Activated T-cell treated with anti-CD3 and anti-CD28 coated beads for 1 hour (primary cell): ENCODE measurements around the gene AGBL3.
"Not testable (repeated sequence)": the region's sequence is repeated elsewhere in the genome, so short reads cannot be mapped to it uniquely, and the experiment has no call there.

Source experiments
- DNase-seq: peaks from one replicate; pipeline ENCODE4 v3.0.0-alpha.2; 2020; ENCODE audit warnings: low read depth

Gene AGBL3

DNA sequence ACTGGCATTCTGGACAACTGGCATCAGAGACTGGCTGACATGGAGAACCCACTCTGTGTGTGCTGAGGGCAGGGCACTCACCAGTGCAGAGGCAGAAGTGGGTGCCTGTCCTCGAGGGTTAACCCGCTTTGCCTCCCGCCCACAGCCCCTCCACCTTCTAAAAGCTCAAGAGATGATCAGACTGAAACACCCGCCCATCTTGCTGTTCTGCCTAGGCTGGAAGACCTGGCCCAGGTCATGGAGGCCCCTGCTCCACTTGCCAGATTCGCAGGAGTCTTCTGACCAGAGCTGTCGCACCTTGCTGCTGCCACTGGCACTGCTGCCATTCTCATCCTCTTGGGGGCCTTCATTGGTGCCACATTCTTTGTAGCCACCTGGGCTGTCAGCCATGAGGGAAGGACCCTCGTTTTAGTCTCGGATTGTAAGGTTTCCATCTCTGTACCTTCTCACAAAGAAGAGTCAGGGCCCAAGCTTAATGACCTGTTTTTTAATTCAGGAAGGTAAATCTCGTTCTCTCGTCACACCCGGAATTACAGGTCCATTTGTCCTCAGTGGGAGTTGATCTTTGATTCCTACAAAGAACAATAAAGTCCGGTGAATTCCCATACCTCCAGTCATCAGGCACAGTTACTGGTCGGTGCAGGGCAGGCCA, 182.3 kb downstream of the AGBL3 start:
- no peak for DNase-seq

DNA sequence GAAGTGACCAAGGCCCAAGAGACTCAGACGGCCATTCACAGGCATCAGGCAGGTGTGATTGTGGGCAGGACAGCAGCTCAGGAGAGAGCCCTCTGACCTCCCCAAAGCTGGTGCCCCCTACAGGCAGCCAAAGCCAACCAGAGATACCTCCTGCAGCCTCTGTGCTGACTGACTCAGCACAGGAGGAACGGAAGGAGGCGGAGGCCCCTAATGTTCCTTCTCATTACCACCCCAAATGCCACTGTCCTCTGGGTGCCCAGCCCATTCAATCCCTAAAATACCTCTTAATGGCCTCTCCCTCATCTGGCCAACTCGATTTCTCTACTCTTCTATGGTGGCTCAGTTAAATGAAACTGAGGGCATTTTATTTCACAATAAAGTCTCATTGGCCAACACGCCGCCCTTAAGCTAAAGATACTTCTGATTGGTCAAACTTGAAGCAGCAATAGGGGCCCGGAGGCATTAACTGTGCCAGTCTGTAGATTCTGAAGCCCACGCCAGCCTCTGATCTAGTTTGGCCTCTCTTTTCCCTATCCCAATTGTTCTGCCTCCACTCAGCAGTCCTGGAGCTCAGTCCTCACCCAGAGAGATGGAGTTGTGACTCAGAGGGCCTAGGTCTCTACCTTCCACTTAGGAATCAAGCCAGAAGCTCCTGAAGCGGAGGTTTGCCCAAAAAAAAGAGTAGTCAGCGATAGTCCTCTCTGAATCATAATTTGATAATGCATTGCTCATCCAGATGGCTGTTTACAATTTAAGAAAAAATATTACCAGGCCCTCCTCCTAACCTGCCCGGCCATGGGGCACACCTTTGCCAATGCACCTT, 183.0 kb downstream of the AGBL3 start:
- peak; percentile 33 for DNase-seq

DNA sequence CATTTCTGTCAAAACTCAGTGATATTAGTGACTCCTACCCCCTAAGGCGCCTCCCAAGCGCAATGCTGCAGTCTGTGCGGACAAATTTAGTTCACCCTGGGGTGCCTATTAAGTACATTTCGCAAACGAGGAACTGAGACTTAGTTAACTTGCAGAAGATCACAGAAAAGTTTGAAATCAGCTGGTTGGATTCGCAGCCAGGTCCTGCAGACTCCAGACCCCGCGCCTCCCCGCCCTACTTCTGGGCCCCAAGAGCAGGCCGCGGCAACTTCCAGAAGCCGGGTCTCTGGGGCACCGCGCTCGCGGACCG, 183.6 kb downstream of the AGBL3 start:
- no peak for DNase-seq

DNA sequence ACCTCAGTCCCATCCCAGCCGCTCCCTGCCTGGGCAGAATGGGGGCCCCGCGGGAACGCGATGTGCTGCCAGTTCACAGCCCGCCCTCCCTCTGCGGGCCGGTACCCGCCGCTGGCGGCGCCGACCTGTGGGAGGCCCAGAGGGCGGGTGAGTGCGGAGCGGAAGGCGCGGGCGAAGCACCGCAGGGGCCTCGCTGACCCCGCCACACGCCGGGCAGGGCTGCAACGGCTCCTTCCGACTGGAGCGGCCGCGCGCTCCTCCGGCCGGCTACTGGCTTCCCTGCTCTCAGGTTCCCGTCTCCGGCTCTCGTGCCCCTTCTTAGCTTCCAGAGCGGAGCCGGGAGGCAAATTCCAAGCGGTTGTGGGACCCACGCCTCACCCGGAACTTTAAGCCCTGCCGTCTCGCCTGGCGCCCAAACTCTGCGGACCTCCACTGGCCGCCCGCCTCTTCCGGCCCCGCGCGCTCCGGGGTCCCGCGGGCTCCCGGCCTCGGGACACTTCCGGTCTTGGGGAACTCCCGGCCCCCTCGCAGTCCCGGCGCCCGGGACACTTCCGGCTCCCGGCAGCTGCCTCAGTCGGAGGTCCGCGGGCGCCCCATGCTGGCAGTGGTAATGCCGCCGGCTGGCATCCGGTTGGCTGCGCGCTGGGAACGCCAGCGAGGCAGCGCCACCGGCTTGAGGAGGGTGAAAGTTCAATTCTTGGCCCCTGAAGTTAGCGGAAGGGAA, 184.1 kb downstream of the AGBL3 start, which contains the start of gene CYREN:
Gene CYREN, minus strand, starts transcription at position 434 of the 724 bp plus-strand sequence. CDS start 1,785 bp downstream, outside the sequence.
- peak; percentile 81 for DNase-seq

DNA sequence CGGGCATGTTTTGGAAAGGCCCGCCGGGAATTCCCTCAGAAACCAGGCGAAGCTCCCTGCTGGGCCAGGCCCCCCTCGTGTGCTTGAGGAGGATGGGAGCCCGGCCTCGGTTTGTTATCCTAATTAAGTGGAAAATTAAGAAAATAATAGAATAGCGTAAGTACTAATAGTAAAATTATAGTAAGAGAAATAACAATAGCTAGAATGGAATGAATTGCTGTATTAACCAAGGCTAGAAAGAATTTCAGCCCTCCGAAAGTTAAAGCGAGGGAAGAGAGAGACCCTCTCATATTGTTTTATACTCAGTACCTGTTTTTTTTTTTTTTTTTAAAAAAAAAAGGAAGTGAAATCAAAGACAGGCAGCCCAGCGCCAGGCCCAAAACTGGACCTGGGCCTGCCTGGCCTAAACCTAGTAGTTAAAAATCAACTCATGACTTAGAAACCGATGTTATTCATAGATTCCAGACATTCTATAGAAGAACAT, 184.7 kb downstream of the AGBL3 start:
- not testable (repeated sequence) for DNase-seq

DNA sequence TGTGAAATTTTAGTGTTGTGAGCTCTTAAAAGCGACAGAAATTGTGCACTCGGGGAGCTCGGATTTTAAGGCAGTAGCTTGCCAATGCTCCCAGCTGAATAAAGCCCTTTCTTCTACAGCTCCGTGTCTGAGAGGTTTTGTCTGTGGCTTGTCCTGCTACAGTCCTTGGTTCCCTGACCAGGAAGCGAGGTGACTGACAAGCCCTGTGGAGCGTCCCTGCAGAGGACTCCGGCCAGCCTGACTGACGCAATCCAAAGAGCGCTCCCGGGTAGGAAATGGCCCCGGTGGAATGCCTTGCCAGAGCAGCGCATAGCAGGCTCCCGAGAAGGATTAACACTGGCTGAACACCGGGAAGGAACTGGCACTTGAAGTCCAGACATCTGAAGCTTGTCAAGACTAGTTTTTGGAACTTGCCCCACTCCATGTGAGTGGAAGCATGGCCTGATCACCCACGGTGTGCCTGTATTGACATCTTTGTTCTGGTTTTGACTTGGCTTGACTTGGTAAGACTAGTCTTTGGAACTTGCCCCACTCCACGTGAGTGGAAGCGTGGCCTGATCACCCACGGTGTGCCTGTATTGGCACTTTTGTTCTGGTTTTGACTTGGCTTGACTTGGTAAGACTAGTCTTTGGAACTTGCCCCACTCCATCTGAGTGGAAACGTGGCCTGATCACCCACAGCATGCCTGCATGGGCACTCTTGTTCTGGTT, 185.4 kb downstream of the AGBL3 start:
- not testable (repeated sequence) for DNase-seq

DNA sequence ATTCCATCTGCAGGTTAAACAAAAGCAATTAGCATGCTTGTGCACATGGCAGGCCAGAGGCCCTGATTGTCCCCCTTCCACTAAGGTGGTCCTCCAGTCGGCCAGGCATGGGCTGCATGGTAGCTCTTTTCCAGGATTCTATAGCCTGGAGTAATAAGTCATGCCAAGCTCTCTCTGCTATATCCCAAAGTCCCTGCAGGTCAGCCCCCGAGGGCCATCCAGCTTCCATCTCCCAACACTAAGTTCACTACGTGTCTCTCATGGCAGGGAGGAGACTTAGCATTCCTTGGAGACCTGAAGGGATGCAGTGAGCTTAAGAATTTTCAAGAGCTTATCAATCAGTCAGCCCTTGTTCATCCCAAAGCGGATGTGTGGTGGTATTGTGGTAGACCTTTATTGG, 187.6 kb downstream of the AGBL3 start:
- DNase-seq: not testable (repeated sequence)

DNA sequence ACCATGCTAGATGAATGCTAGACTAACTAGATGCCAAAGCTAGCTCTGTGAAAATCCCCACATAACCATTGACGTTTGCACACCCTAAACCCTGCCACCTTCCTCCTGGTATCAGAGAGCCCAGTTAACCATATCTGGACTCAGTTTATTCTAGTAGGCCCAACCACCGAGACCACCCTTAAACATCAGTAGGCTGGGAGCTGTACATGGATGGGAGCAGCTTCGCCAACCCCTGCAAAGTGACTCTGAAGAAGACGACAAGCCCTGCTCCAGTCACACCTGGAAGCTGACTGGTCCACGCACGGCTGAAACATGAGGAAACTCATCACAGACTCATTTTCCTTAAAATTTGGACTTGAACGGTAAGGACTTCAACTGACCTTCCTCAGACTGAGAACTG, 188.6 kb downstream of the AGBL3 start:
- no peak for DNase-seq

DNA sequence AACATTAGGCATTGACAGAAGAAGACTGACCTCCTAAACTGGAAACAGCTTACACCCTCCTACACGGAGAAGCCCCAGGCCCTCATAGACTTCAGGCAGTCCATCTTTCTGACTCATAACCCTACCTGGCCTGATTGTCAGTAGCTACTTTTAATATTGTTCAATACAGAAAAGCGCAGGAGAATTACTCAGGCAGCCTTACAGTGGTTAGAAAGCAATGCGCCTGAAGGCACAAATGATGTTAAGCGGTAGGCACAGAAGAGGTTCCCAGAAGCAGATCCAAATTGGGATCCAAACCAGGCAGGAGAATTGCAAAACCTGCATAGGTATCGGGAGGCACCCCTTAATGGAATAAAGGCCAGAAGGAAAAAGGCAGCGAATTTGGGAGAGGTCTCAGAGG, 189.6 kb downstream of the AGBL3 start:
- DNase-seq: no peak

DNA sequence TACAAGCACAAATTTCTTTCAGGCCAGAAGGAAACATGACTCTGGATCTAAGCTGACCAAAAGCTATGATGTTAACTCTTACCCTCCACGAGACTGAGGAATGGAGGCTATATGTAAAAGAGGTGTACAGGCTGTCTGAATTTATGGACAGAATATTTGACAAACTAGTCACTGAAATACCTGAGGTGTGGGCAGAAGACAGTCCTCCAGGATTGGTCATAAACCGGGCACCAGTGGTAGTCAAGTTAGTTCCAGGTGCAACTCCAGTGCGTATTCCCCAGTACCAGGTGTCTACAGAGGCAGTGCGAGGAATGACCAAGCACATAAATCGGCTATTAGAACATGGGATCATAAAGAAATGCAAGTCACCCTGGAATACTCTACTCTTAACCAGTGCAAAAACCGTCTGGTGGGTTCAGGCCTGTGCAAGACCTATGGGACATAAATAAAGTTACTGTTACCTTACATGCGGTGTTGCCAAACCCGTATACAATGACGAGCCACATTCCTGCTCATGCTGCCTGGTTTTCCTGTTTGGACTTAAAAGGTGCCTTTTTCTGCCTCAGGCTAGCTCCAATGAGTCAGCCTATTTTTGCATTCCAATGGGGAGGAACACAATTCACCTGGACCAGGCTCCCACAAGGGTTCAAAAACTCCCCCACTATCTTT, 190.9 kb downstream of the AGBL3 start:
- DNase-seq: no peak

DNA sequence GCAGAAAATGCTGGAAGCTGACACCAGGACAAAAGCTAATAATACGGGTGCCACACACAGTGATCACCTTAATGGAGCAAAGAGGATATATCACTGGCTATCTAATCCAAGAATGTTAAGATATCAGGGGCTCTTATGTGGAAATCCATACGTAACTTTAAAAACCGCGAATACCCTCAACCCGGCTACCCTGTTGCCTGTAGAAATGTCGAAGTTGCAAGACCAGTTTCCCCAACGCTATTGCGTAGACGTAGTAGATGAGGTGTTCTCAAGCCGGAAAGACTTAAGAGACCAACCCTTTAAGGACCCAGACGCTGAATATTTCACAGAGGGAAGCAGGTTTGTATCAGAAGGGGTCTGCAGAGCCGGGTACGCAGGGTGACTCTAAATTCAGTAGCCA, 192.1 kb downstream of the AGBL3 start:
- DNase-seq: no peak

DNA sequence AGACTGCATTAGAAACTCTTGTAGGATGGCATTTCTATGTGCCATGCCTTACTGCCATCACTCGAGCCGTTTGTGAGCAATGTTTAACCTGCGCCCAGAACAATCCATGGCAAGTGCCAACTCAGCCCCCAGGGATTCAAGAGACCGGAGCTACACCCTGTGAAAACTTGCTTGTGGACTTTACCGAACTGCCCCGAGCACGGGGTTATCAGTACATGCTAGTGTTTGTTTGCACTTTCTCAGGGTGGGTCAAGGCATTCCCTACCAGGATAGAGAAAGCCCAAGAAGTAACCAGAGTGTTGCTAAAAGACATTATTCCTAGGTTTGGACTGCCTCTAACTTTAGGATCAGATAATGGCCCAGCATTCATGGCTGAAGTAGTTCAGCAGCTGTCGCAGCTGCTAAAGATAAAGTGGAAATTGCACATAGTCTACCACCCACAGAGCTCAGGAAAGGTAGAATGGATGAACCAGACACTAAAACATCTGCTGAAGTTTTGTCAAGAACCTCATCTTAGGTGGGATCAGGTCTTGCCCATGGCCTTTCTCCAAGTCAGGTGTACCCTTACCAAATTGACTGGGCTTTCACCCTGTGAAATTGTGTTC, 193.1 kb downstream of the AGBL3 start:
- DNase-seq: no peak

DNA sequence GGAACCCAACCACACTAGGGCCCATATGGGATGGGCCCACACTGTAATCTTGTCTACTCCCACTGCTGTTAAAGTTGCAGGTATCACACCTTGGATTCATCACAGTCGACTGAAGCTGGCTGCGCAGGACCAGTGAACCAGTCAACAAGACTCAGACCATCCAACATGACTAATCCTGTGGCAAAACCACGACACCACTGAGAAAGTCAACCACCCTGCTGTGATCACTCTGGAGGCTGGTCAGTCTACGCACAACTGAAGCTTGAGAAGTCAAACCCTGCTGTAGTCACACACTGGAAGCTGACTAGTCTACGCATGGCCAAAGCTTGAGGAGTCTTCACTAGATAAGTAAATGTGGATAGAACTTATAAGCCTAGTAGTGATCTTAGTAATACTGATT, 193.8 kb downstream of the AGBL3 start:
- DNase-seq: no peak

DNA sequence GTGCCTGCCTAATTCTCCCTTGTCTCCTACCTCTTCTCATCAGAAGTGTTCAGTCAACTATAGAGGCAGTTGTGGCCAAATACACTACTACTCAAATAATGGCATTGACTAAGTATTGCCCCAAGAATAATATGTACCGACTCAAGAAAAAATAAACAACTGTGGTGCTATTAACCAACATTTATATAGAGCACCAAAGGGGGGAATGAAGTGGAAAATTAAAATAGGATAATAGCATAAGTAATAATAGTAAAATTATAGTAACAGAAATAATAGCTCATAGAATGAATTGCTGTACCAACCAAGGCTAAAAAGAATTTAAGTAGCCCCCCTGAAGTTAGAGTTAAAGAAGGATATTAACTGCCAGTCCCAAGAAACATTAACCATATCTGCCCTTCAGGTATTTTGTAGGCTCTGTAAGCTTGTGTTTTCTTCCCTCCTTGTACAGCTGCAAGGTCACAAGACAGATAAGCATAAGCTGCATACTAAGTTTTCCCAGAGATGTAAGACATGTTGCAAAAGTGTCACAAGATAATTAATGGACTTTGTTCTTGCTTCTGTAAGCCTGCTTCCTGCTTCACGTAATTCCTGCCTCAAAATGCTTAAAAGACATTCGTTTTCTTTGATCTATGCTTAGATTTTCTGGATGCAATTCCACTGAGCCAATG, 195.1 kb downstream of the AGBL3 start:
- DNase-seq: no peak

DNA sequence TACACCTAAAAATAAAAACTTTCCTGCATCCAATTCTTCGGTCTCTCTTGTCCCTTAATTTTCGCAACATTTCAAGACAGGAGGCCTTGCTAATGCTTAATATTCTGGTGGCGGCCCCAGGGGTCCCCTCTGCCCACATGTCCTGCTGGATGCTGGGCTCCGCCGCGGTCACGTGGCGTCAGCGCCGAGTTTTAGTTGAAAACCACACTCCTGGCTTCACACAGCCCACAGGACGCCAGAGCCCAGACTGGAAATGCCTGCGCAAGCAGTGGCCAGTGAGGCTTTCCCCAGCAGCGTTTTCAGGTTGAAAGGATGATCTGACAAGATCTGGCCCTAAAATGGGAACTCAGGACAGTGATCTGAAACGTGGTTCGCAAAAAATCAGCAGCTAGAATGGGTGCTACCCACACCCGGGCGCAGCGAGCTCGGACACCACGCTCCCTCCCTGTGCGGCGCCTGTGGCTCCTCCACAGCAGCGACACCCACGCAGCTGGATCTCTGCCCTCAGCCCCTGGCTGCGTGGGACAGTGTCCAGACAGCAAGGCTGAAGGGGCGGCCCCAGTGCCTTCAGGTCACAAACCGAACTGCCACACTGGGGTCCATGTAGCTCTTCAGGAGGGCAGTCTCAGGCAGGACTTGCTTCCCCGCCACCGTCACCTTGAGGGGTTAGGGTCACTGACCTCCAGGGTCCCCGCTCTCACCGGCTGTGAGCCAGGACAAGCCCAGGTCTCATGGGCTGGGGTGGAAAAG, 195.8 kb downstream of the AGBL3 start:
- no peak for DNase-seq

DNA sequence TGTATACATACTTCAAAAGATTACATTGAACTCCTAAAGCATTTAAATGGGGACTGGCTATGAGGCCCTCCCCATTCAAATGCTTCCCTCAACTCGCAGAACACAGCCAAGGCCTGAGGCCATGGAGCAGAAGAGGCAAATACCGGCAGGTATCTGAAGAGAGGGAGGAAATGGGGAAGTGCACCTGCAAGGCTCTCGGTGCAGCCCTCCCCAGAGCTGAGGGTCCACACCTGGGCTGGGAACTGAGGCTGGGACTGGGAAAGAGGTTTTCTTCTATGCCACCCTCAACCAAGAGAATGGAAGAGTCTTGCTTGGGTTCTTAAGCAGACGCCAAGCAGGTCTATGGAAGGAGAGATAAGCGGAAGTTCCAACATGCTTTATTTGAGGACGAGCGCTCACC, 197.2 kb downstream of the AGBL3 start:
- DNase-seq: no peak

DNA sequence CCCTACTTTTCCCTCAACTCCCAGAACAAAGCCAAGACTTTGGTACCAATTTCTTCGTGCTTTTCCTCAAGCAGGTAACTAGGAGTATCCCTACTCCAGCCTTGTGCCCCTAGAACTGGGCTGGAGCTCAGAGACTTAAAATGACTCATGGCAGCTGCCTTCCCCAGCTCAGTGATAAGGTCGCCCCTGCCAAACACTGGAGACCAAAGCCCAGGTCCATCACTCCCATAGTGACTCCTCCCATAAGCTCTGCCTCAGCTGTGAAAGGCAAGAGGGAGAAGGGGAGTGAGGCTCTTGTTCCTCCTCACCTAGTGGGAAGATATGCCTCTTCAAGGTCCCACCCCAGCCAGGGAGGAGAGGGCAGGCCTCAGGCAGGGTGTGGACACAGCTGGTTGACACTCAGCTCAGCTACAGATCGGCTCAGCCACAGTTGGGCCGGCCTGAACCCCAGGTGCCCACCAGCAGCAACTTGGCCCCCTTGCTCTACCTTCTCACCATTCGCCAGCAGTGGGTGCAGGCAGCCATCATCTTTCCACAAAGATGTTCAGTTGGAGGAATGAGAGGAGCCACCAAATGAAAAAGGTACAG, 198.0 kb downstream of the AGBL3 start:
- DNase-seq: no peak
